ENCODE data around the gene GRB10.

GRB10 gene

DNA sequence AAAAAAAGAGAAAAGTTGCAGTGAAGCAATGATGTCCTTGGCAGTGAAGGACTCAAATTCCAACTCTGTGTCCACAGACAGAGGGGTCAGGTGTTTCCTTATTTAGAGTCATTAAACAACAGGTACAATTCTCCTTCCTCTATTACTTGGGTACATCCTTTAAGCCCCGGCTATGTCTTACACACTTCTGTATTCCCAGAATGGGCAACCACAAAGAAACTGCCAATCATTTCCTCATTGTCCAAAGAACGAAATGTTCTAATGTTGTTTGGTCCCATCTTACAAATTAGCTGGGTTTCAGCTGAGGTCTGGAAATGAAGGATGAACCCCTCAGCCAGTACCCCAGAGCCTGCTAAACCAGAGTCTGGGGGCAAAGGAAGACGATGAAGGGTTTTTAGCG is 59.5 kb downstream of the GRB10 start:
- no peak overlapping the region for H4K91ac ChIP-seq (ENCODE audit: low read depth, low read length, poor library complexity)
- H3K27me3 ChIP-seq (ENCODE audit: control insufficient read depth in 3 of 3, insufficient read depth in 3 of 3, low read depth in 1 of 3, low read length in 3 of 3), result no peaks in the 10 kb centered on the region
- H3K14ac ChIP-seq (ENCODE audit: low read length), result no peak overlapping the region
- no peak overlapping the region for H3K27ac ChIP-seq (replicated peaks; ENCODE audit: low read length)
- no peak overlapping the region for H2BK15ac ChIP-seq (ENCODE audit: low read length)
- no peak overlapping the region for H2BK5ac ChIP-seq (ENCODE audit: low read length)
- no peak overlapping the region for H3K18ac ChIP-seq (ENCODE audit: low read length)
- no peak overlapping the region for H3K4ac ChIP-seq (ENCODE audit: low read length)
- H2AK5ac ChIP-seq (ENCODE audit: low read depth, low read length), result peak overlapping the region; percentile 72
- H3K9me3 ChIP-seq (replicated peaks in 1 of 2; ENCODE audit: control insufficient read depth in 2 of 2, insufficient read depth in 1 of 2, low read depth in 1 of 2, low read length in 2 of 2), result no peaks in the 10 kb centered on the region
- no peak overlapping the region for H3K23ac ChIP-seq (ENCODE audit: low read depth, low read length, poor library complexity)
- H3K9ac ChIP-seq (ENCODE audit: low read depth, low read length, poor library complexity), result no peak overlapping the region
- H3K4me2 ChIP-seq (ENCODE audit: insufficient read depth, low read length, poor library complexity, severe bottlenecking), result no peak overlapping the region
- peaks cover 14% of the 10 kb centered on the region for H3K79me1 ChIP-seq (ENCODE audit: low read depth, low read length)
- H4K8ac ChIP-seq (ENCODE audit: low read depth, low read length), result no peak overlapping the region
- no peak overlapping the region for H2BK12ac ChIP-seq (ENCODE audit: low read length)
- peaks cover 2 to 34% of the 10 kb centered on the region in 2 donors for H3K36me3 ChIP-seq (replicated peaks in 1 of 2; ENCODE audit: control insufficient read depth in 2 of 2, insufficient read depth in 2 of 2, low read length in 2 of 2)
- no peak overlapping the region for H3K4me3 ChIP-seq (ENCODE audit: low read length in 2 of 2)
- H2BK120ac ChIP-seq (ENCODE audit: low read depth, low read length), result no peak overlapping the region
- WGBS, 2 donors (ENCODE audit: extremely low coverage in 2 of 2, insufficient read length in 2 of 2, insufficient replicate concordance in 1 of 2), result no CpG with 5 or more reads among the region's 4 CpGs
- DNase-seq (ENCODE audit: low spot score), result no peak
- no peak overlapping the region for H2AFZ ChIP-seq (ENCODE audit: low read length)
- peaks cover 4 to 8% of the 10 kb centered on the region in 2 donors for H3K4me1 ChIP-seq (ENCODE audit: control insufficient read depth in 2 of 2, insufficient read depth in 1 of 2, low read depth in 1 of 2, low read length in 2 of 2)

DNA sequence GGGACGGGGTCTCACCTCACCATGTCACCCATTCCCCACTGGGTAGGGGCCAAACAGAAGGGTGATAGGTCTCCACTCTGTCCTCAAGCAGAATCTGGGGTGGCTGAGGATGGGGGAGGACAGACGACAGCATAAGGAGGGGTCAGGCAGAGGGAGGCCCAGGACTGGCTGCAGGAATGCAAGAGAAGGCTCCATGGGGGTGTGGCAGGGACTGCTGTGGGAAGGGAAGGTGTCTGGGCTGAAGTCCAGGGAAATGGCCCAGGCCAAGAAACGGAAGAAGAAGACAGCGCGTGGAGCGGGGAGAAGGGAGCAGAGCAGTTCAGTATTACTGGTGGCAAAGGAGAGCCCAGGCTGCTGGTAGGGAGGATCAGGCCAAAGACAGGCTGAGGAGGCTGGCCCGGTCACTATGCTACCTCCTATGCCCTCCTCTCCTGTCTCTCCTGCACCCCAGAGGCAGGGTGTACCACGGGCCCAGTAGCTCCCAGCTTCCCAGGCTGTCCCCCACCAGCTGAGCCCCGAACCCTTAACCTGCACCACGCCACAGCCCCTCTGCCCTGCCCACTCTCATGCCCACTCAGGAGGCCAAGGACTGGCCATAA is 60.9 kb downstream of the GRB10 start:
- no CpG with 5 or more reads among the region's 10 CpGs for WGBS, 2 donors (ENCODE audit: extremely low coverage in 2 of 2, insufficient read length in 2 of 2, insufficient replicate concordance in 1 of 2)
- H3K23ac ChIP-seq (ENCODE audit: low read depth, low read length, poor library complexity), result peak overlapping the region; percentile 30
- H3K4me2 ChIP-seq (ENCODE audit: insufficient read depth, low read length, poor library complexity, severe bottlenecking), result no peak overlapping the region
- H2BK5ac ChIP-seq (ENCODE audit: low read length), result no peak overlapping the region
- H2BK120ac ChIP-seq (ENCODE audit: low read depth, low read length), result no peak overlapping the region
- H2BK15ac ChIP-seq (ENCODE audit: low read length), result no peak overlapping the region
- H3K4ac ChIP-seq (ENCODE audit: low read length), result no peak overlapping the region
- H2AFZ ChIP-seq (ENCODE audit: low read length), result no peak overlapping the region
- H3K9me3 ChIP-seq (replicated peaks in 1 of 2; ENCODE audit: control insufficient read depth in 2 of 2, insufficient read depth in 1 of 2, low read depth in 1 of 2, low read length in 2 of 2), result no peaks in the 10 kb centered on the region
- no peak overlapping the region for H4K91ac ChIP-seq (ENCODE audit: low read depth, low read length, poor library complexity)
- DNase-seq (ENCODE audit: low spot score), result no peak
- peak overlapping the region; percentile 63 for H3K9ac ChIP-seq (ENCODE audit: low read depth, low read length, poor library complexity)
- H2BK12ac ChIP-seq (ENCODE audit: low read length), result no peak overlapping the region
- H3K79me1 ChIP-seq (ENCODE audit: low read depth, low read length), result peaks cover 12% of the 10 kb centered on the region
- no peak overlapping the region for H4K8ac ChIP-seq (ENCODE audit: low read depth, low read length)
- H3K27me3 ChIP-seq (ENCODE audit: control insufficient read depth in 3 of 3, insufficient read depth in 3 of 3, low read depth in 1 of 3, low read length in 3 of 3), result no peaks in the 10 kb centered on the region
- H3K18ac ChIP-seq (ENCODE audit: low read length), result peak overlapping the region; percentile 78
- H3K14ac ChIP-seq (ENCODE audit: low read length), result peak overlapping the region; percentile 42
- H3K4me1 ChIP-seq (ENCODE audit: control insufficient read depth in 2 of 2, insufficient read depth in 1 of 2, low read depth in 1 of 2, low read length in 2 of 2), result peaks cover 4 to 9% of the 10 kb centered on the region in 2 donors
- no peak overlapping the region for H3K27ac ChIP-seq (replicated peaks; ENCODE audit: low read length)
- H3K4me3 ChIP-seq (ENCODE audit: low read length in 2 of 2), result no peak overlapping the region
- H3K36me3 ChIP-seq (replicated peaks in 1 of 2; ENCODE audit: control insufficient read depth in 2 of 2, insufficient read depth in 2 of 2, low read length in 2 of 2), result peaks cover 0 to 29% of the 10 kb centered on the region in 2 donors
- H2AK5ac ChIP-seq (ENCODE audit: low read depth, low read length), result peak overlapping the region; percentile 37

DNA sequence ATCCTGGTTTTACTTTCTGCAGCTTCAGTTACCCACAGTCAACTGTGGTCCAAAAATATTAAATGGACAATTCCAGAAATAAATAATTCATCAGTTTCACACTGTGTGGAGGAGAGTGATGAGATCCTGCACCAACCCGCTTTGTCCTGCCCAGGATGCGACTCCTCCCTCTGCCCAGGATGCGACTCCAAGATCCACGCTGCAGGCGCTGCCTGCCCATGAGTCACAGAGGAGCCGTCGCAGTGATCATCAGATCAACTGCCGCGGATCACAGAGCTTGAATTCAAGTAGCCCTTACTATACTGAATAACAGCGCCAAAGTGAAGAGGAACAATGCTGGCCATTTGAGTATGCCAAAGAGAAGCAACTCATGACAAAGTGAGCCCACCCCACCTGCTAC is 61.5 kb downstream of the GRB10 start:
- Histone ChIP-seq H2AFZ (ENCODE audit: low read length) (no peak overlapping the region), H2BK120ac (ENCODE audit: low read depth, low read length) (no peak overlapping the region), H3K27me3 (ENCODE audit: control insufficient read depth in 3 of 3, insufficient read depth in 3 of 3, low read depth in 1 of 3, low read length in 3 of 3) (no peaks in the 10 kb centered on the region), H3K4me2 (ENCODE audit: insufficient read depth, low read length, poor library complexity, severe bottlenecking) (no peak overlapping the region), H2BK12ac (ENCODE audit: low read length) (no peak overlapping the region), H3K9ac (ENCODE audit: low read depth, low read length, poor library complexity) (no peak overlapping the region), H2BK15ac (ENCODE audit: low read length) (no peak overlapping the region), H4K91ac (ENCODE audit: low read depth, low read length, poor library complexity) (no peak overlapping the region), H3K9me3 (replicated peaks in 1 of 2; ENCODE audit: control insufficient read depth in 2 of 2, insufficient read depth in 1 of 2, low read depth in 1 of 2, low read length in 2 of 2) (no peaks in the 10 kb centered on the region), H3K14ac (ENCODE audit: low read length) (no peak overlapping the region), H3K18ac (ENCODE audit: low read length) (peak overlapping the region; percentile 55), H2BK5ac (ENCODE audit: low read length) (no peak overlapping the region), H2AK5ac (ENCODE audit: low read depth, low read length) (no peak overlapping the region), H3K4me3 (ENCODE audit: low read length in 2 of 2) (no peak overlapping the region), H4K8ac (ENCODE audit: low read depth, low read length) (no peak overlapping the region), H3K79me1 (ENCODE audit: low read depth, low read length) (peaks cover 12% of the 10 kb centered on the region), H3K4ac (ENCODE audit: low read length) (no peak overlapping the region), H3K36me3 (replicated peaks in 1 of 2; ENCODE audit: control insufficient read depth in 2 of 2, insufficient read depth in 2 of 2, low read length in 2 of 2) (peaks cover 0 to 24% of the 10 kb centered on the region in 2 donors), H3K23ac (ENCODE audit: low read depth, low read length, poor library complexity) (no peak overlapping the region), H3K27ac (replicated peaks; ENCODE audit: low read length) (no peak overlapping the region), H3K4me1 (ENCODE audit: control insufficient read depth in 2 of 2, insufficient read depth in 1 of 2, low read depth in 1 of 2, low read length in 2 of 2) (peaks cover 4 to 9% of the 10 kb centered on the region in 2 donors)
- no peak for DNase-seq (ENCODE audit: low spot score)
- no CpG with 5 or more reads among the region's 10 CpGs for WGBS, 2 donors (ENCODE audit: extremely low coverage in 2 of 2, insufficient read length in 2 of 2, insufficient replicate concordance in 1 of 2)

DNA sequence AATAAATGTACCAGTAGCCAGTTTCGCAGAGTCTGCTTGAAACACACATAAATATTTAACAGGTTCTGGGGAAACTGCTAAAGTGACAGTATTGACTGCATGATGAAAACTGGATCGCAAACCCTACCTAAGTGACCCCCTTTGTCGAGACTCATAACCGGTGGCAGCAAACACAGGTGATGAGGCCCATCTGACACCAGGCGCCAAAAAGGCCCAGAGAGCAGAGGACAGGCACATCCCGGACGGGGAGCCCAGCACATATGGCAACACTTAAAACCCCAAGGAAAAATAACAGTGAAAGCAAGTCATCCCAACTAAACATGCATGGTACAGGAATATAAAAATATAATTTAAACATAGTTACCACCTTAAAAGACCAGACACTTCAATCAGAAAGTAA is 62.4 kb downstream of the GRB10 start:
- Histone ChIP-seq H2BK5ac (ENCODE audit: low read length) (no peak overlapping the region), H3K18ac (ENCODE audit: low read length) (no peak overlapping the region)
- no CpG with 5 or more reads among the region's 7 CpGs for WGBS, 2 donors (ENCODE audit: extremely low coverage in 2 of 2, insufficient read length in 2 of 2, insufficient replicate concordance in 1 of 2)

More for the DNA sequence above, 62.4 kb downstream of the GRB10 start:
- Histone ChIP-seq H3K79me1 (ENCODE audit: low read depth, low read length) (peaks cover 12% of the 10 kb centered on the region), H2BK15ac (ENCODE audit: low read length) (no peak overlapping the region), H3K27ac (replicated peaks; ENCODE audit: low read length) (no peak overlapping the region), H2AFZ (ENCODE audit: low read length) (no peak overlapping the region), H3K4ac (ENCODE audit: low read length) (no peak overlapping the region), H3K4me3 (ENCODE audit: low read length in 2 of 2) (no peak overlapping the region), H2BK120ac (ENCODE audit: low read depth, low read length) (no peak overlapping the region), H3K27me3 (ENCODE audit: control insufficient read depth in 3 of 3, insufficient read depth in 3 of 3, low read depth in 1 of 3, low read length in 3 of 3) (no peaks in the 10 kb centered on the region), H3K9me3 (replicated peaks in 1 of 2; ENCODE audit: control insufficient read depth in 2 of 2, insufficient read depth in 1 of 2, low read depth in 1 of 2, low read length in 2 of 2) (no peaks in the 10 kb centered on the region), H4K91ac (ENCODE audit: low read depth, low read length, poor library complexity) (no peak overlapping the region), H3K4me1 (ENCODE audit: control insufficient read depth in 2 of 2, insufficient read depth in 1 of 2, low read depth in 1 of 2, low read length in 2 of 2) (peaks cover 4 to 9% of the 10 kb centered on the region in 2 donors), H2BK12ac (ENCODE audit: low read length) (no peak overlapping the region), H4K8ac (ENCODE audit: low read depth, low read length) (no peak overlapping the region), H3K23ac (ENCODE audit: low read depth, low read length, poor library complexity) (no peak overlapping the region), H3K4me2 (ENCODE audit: insufficient read depth, low read length, poor library complexity, severe bottlenecking) (no peak overlapping the region), H3K36me3 (replicated peaks in 1 of 2; ENCODE audit: control insufficient read depth in 2 of 2, insufficient read depth in 2 of 2, low read length in 2 of 2) (peaks cover 0 to 19% of the 10 kb centered on the region in 2 donors), H3K14ac (ENCODE audit: low read length) (no peak overlapping the region), H3K9ac (ENCODE audit: low read depth, low read length, poor library complexity) (no peak overlapping the region), H2AK5ac (ENCODE audit: low read depth, low read length) (no peak overlapping the region)
- DNase-seq (ENCODE audit: low spot score), result no peak
